HG02884 (cell line): ENCODE data around the gene TSHZ2.
"Not testable (repeated sequence)": the region's sequence is repeated elsewhere in the genome, so short reads cannot be mapped to it uniquely, and the experiment has no call there.

Experiments
- ATAC-seq: cut with Tn5 transposase; IDR thresholded peaks from one replicate; pipeline ENCODE4 v1.9.1; 2021; ENCODE audit warnings: mild to moderate bottlenecking, moderate library complexity; ENCODE audit not compliant: unreplicated experiment

TSHZ2 gene

GRCh38 chr20:53301869-53302268 is 329.7 kb downstream of the TSHZ2 start:
- no peak for ATAC-seq

GRCh38 chr20:53302695-53303412 is 330.7 kb downstream of the TSHZ2 start:
- ATAC-seq = no peak

GRCh38 chr20:53303413-53303760 is 331.2 kb downstream of the TSHZ2 start:
- ATAC-seq = no peak

DNA sequence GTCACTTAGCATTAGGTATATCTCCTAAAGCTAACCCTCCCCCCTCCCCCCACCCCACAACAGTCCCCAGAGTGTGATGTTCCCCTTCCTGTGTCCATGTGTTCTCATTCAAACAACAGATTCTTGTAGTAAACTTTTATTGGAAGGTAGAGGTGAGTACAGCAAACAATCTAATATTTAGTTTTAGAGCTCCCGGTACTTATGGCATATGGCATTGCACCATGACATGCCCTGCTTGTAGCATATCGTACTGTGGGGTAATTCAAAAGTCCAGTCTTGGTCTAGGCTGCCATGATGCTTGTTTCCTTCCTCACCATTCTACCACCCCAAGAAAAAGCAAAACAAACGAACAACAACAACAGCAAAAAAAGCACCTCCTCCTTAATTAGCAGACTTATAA is 332.0 kb downstream of the TSHZ2 start:
- ATAC-seq = no peak

DNA sequence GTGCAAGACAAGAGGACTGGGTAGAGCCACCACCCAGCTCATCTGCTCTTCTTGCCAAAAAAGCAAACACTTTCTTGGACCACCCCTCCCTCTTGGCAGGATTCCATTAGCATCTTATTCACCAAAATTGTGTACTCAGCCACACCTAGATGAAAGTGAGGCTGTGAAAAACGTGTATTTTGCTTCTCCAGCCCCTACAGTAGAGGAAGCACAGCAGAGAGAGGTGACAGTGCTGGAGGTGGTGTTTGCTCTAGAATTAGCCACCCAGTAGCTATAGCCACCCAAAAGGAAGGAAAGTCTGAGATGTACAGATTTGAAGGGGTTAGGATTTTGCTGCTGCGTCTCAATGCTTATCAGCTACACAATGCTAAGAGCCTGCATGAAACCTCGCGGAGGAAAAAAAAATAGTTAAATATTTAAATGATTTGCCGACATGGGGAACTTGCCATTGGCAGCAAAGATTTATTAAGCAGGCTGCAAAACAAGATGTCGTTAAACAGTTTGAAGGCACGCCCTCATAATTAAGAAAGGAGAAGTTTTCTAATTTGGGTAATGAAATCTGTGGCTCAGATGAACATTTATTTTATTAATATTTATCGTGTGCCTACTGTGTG is 334.1 kb downstream of the TSHZ2 start:
- ATAC-seq = no peak

DNA sequence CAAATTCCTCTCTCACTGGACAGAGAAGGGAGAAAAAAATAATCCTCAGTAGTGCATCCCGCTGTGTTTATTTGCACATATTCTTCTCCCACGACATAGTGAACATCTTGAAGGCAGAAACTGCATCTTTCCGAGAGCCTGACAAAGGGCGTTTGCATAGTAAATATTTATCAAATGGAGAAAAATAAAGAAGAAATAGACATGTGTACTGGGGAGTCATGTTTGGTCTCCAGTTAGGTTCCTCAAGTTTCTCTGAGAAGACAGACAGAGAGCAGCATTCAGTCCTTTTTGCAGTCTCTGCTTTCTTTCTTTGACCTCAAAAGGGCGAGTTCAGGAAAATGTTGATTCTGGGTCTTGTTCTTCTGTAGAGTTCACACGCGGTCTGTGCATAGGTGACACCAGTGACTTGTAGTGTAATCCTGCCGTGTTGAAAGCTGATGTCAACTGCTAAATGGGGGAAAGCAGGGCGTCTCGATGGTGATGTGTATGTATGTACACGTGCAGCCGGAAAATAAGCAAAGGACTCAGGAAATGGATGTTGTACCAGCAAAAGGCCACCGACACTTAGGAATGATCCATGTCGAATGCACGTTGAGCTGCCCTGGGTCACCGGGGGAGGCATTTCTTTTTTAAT is 335.9 kb downstream of the TSHZ2 start:
- no peak for ATAC-seq

DNA sequence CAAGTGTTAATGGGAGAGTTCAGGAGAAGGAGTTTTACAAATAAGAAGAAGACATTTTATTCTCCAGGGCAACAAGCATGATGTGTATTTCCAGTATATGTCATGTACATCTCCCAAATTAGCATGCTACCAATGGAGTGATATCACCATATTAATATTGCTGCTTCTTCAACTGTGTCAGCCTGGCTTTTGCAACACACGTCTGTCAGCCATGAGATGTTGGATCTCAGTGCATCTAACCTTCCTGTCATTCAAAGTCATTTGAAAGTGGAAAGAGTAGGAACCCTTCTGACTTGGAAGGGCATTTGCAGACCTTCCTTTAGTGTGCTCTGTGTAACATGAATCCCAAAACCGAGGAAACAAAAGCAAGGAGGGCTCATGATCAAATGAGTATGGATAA is 337.4 kb downstream of the TSHZ2 start:
- ATAC-seq = no peak

DNA sequence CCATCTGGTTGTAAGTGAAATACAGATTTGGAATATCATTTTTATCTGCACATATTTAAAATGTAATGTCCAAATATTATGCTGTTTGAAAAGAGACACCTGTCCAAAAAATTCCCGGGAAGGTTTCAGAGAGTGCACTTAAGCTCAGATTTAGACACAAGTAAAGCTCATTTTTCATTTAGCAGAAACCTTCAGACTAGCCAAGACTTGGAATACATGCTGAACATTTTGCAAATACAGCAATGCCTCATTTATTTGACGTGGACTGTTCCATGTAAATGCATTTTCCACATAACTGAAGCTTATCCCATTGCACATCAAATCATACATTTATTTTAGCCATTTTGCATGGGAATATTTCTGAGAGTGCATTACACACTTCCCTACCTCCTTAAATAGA is 340.8 kb downstream of the TSHZ2 start:
- ATAC-seq = no peak

GRCh38 chr20:53316206-53316937 is 344.2 kb downstream of the TSHZ2 start:
- no peak for ATAC-seq

GRCh38 chr20:53319200-53319599 is 347.0 kb downstream of the TSHZ2 start:
- ATAC-seq = no peak

DNA sequence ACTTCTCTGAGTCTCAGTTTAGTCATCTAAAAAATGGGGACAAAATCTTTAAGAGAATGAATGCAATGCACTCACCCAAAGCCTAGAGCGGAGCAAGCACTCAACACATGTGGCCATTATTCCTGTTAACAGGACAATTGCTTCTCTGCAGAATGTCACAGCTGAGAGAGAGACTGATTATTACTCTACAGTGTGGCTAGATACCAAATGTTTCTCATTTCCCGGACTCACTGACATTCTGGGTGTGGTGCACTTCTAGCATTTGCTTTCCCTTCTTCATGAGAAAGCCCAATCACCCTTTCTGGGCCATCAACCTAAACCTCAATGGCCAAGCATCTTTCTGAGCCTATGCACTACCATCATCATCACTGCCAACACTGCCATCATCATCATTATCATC is 347.6 kb downstream of the TSHZ2 start:
- no peak for ATAC-seq

GRCh38 chr20:53320701-53321100 is 348.5 kb downstream of the TSHZ2 start:
- ATAC-seq = no peak

- no peak for ATAC-seq
Observed at GRCh38 chr20:53321596-53321995, 349.4 kb downstream of the TSHZ2 start.

DNA sequence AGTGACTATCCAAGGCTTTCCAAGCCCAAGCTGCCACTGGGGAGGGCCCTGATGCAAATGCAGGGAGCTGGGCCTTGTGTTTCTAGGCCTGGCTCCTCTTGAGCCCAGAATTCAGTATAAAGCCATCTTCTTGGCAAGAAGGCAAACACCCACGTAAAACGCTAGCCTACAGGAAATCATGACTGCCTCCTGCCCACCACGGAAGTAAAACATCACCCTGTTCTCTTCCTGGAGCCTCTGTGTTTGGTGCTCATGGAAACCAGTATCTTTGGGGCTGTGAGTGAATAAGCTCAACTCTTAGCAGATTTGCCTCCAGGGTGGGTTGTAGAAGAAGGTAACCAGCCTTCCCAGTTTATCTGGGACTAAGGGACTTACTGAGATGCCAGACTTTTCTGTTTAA is 350.5 kb downstream of the TSHZ2 start:
- ATAC-seq = no peak

DNA sequence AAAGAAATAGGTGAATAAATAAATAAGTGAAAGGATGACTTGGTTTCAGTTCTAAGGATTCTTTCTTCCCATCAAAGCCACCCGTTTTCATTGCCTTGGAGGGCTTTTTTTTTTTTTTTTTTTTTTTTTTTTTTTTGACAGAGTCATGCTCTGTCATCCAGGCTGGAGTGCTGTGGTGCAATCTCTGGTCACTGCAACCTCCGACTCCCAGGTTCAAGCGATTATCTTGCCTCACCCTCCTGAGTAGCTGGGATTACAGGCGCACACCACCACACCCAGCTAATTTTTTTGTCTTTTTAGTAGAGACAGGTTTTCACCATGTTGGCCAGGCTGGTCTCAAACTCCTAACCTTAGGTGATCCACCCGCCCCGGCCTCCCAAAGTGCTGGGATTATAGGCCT is 351.3 kb downstream of the TSHZ2 start:
- ATAC-seq = not testable (repeated sequence)

GRCh38 chr20:53324816-53325215 is 352.7 kb downstream of the TSHZ2 start:
- ATAC-seq = no peak

- ATAC-seq = no peak
Observed at GRCh38 chr20:53328961-53329360, 356.8 kb downstream of the TSHZ2 start.

DNA sequence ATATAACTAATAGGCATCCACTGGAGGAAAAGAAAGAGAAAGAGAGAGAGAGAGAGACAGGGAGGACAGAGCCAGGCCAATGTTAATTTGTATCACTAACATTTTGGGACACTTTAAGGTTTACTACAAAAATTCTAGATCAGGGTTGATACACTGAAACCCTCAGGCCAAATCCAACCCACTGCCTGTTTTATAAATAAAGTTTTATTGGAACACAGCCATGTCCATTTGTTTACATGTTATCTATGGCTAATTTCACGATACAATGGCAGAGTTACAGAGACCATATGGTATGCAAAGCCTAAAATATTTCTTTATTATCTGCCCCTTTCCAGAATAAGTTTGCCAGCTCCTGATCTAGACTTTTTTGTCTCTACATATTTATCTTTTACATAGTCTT is 357.6 kb downstream of the TSHZ2 start:
- no peak for ATAC-seq

- no peak for ATAC-seq
Observed at GRCh38 chr20:53330601-53331140, 358.5 kb downstream of the TSHZ2 start.

GRCh38 chr20:53331151-53331973 is 359.2 kb downstream of the TSHZ2 start:
- ATAC-seq = no peak
